Measurements from ENCODE around the gene PGP. TPM values are rescaled to one million over a fixed set of nuclear protein-coding genes. Genes with fewer than 3 reads are reported as not detected.

Gene PGP
- total and polyA plus RNA-seq, 2 of the 4 experiments (the other 2 are of a cell fraction) = 4.1 to 9.4 TPM

DNA sequence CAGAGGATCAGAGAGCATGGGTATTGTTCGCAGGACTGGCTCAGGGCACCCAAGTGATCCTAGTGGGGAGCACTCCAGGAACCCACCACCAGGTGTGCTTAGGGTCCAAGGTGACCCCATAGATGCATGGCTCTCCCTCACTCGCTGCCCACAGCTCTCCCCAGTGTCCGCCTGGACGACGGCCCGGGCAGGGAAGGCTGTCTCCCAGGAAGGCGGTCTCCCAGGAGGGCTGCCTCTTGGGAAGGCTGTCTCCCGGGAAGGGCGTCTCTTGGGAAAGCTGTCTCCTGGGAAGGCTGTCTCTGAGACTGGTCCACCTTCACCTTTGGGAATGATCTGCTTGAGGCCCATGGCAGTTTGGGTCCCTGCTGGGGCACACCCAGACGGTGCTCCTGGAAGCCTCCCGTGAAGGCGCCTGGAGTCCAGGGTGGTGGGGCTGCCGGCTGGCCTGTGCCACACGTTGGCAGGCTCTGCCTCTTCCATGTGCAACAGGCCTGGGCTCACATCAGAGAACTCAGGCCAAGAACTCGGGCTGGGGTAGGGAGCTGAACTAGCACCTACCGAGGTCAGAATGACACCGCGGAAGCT, 31.8 kb upstream of the PGP start:
- CTCF ChIA-PET = no interaction called here
- Histone ChIP-seq H4K91ac (ENCODE audit: insufficient read depth, low read depth, low read length) (no peak overlapping the region), H3K27ac (ENCODE audit: insufficient read depth, low read length) (no peak overlapping the region), H3K79me1 (ENCODE audit: low read depth in 1 of 2, low read length in 2 of 2) (peaks cover 20 to 43% of the 10 kb centered on the region in 2 experiments), H4K20me1 (ENCODE audit: insufficient read depth, low read length) (no peaks in the 10 kb centered on the region; the same call in 1 of the 2 replicates), H3K9me1 (ENCODE audit: insufficient read depth, low read length) (0 out of 2 replicates have a peak, but pooled peaks cover 2% of the 10 kb centered on the region), H4K5ac (ENCODE audit: low read depth, low read length) (no peak overlapping the region), H3K9ac (ENCODE audit: low read depth, low read length) (no peak overlapping the region), H2BK15ac (ENCODE audit: low read depth, low read length) (no peak overlapping the region), H3K4me2 (ENCODE audit: low read depth, low read length) (no peak overlapping the region), H3K36me3 (ENCODE audit: control insufficient read depth, insufficient read depth, low read length) (peaks cover 46% of the 10 kb centered on the region), H3K18ac (ENCODE audit: low read depth, low read length) (no peak overlapping the region), H3K4me1 (ENCODE audit: control insufficient read depth, insufficient read depth, low read length) (0 out of 2 replicates have a peak, but pooled peaks cover 4% of the 10 kb centered on the region), H2AFZ (replicated peaks; ENCODE audit: low read length, poor library complexity) (no peak overlapping the region), H3K14ac (replicated peaks; ENCODE audit: low read depth, low read length) (no peak overlapping the region), H3K4me3 (ENCODE audit: insufficient read depth, low read depth, low read length) (no peak overlapping the region), H3K9me3 (ENCODE audit: control insufficient read depth, insufficient read depth, low read length) (no peaks in the 10 kb centered on the region), H2BK5ac (ENCODE audit: low read depth, low read length, poor library complexity, severe bottlenecking) (no peak overlapping the region), H2AK5ac (ENCODE audit: low read depth, low read length) (no peak overlapping the region), H2AK9ac (replicated peaks; ENCODE audit: low read depth, low read length, poor library complexity) (no peak overlapping the region), H4K8ac (ENCODE audit: low read depth in 2 of 2, low read length in 2 of 2) (no peak overlapping the region), H3K56ac (ENCODE audit: extremely low read depth, insufficient read depth, low read length) (no peak overlapping the region), H2BK120ac (ENCODE audit: low read depth, low read length) (no peak overlapping the region), H3K27me3 (ENCODE audit: control insufficient read depth, insufficient read depth, low read length) (no peaks in the 10 kb centered on the region), H2BK20ac (ENCODE audit: low read depth, low read length) (no peak overlapping the region), H3K4ac (ENCODE audit: low read depth, low read length) (no peak overlapping the region), H3K23ac (ENCODE audit: low read depth, low read length) (no peak overlapping the region)
- BruUV-seq (replicated peaks) = no TSS peak
- no peak for DNase-seq
- dilution Hi-C loops (cut with HindIII; ENCODE audit: low sequenced_read_pairs, unreplicated experiment) (no loop called here), intact Hi-C loops (cut with micrococcal nuclease) (no loop called here), in situ Hi-C loops (cut with MboI; ENCODE audit: low sequenced_read_pairs) (no loop called here)
- TF ChIP-seq CEBPB (IDR thresholded peaks at IDR 0.05; ENCODE audit: low read depth, low read length) = no peak
- TF ChIP-seq FOS (IDR thresholded peaks at IDR 0.05; ENCODE audit: low read depth, low read length) = no peak
- TF ChIP-seq, protein P1, sequence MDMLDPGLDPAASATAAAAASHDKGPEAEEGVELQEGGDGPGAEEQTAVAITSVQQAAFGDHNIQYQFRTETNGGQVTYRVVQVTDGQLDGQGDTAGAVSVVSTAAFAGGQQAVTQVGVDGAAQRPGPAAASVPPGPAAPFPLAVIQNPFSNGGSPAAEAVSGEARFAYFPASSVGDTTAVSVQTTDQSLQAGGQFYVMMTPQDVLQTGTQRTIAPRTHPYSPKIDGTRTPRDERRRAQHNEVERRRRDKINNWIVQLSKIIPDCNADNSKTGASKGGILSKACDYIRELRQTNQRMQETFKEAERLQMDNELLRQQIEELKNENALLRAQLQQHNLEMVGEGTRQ (IDR thresholded peaks at IDR 0.05; ENCODE audit: low read depth, low read length) = no peak
- no peak for TF ChIP-seq RAD21 (IDR thresholded peaks at IDR 0.05; ENCODE audit: low read length)
- TF ChIP-seq NFE2L2 (IDR thresholded peaks at IDR 0.05; ENCODE audit: low read depth, low read length) = no peak
- TF ChIP-seq SMC3 (IDR thresholded peaks at IDR 0.05; ENCODE audit: low read depth, low read length) = no peak
- no peak for TF ChIP-seq RCOR1 (IDR thresholded peaks at IDR 0.05; ENCODE audit: insufficient replicate concordance, low read length)
- TF ChIP-seq RFX5 (IDR thresholded peaks at IDR 0.05; ENCODE audit: low read depth, low read length) = no peak
- TF ChIP-seq, protein P2, sequence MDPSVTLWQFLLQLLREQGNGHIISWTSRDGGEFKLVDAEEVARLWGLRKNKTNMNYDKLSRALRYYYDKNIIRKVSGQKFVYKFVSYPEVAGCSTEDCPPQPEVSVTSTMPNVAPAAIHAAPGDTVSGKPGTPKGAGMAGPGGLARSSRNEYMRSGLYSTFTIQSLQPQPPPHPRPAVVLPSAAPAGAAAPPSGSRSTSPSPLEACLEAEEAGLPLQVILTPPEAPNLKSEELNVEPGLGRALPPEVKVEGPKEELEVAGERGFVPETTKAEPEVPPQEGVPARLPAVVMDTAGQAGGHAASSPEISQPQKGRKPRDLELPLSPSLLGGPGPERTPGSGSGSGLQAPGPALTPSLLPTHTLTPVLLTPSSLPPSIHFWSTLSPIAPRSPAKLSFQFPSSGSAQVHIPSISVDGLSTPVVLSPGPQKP (IDR thresholded peaks at IDR 0.05; ENCODE audit: borderline replicate concordance, low read depth, low read length) = no peak
- TF ChIP-seq MAFK (IDR thresholded peaks at IDR 0.05; ENCODE audit: low read depth, low read length) = no peak
- TF ChIP-seq BHLHE40 (IDR thresholded peaks at IDR 0.05; ENCODE audit: low read depth, low read length) = no peak
- POLR2A ChIA-PET (ENCODE audit: unreplicated experiment) = no interaction called here
- no peak for ATAC-seq (ENCODE audit: low read depth)
- WGBS, 2 experiments (ENCODE audit: extremely low coverage in 2 of 2, insufficient read length in 1 of 2) = 93% methylated on average over 13 of the region's 18 CpGs; no CpG with 5 or more reads in 1 of the 2 experiments
